GM21825 (cell line): ENCODE measurements around the gene LILRA1.
"Not testable (repeated sequence)": the region's sequence is repeated elsewhere in the genome, so short reads cannot be mapped to it uniquely, and the experiment has no call there.

ENCODE experiments used
- ATAC-seq: cut with Tn5 transposase; IDR thresholded peaks from one replicate; pipeline ENCODE4 v1.9.1; 2021; ENCODE audit warnings: mild to moderate bottlenecking, moderate library complexity; ENCODE audit not compliant: unreplicated experiment

The LILRA1 gene

DNA sequence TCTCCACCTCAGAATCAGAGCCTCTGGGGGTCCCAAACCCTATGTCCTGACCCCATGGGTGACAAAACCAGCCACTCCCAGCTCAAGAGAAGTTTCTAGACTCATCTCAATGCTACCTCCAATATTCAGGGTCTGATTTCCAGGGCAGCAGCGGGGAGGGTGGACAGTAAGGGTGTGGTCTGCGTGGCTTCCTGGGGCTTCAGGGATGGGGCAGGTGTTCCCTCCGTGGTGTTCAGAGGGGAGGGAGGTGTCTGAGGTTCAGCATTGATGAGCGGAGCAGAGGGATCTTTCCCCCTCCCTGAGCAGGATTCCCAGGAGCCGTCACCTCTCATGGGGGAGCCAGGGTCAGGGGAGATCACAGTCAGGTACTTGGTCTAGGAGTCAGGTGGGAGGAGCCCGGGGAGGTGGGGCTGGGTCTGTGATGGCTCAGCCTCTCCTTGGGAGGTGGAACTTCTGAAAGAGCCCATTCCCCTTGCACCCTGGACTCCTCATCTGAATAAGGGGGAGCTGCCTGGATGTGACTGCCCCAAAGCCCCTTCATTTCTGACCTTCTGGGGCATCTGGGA lies 16.9 kb upstream of the LILRA1 start:
- no peak for ATAC-seq

DNA sequence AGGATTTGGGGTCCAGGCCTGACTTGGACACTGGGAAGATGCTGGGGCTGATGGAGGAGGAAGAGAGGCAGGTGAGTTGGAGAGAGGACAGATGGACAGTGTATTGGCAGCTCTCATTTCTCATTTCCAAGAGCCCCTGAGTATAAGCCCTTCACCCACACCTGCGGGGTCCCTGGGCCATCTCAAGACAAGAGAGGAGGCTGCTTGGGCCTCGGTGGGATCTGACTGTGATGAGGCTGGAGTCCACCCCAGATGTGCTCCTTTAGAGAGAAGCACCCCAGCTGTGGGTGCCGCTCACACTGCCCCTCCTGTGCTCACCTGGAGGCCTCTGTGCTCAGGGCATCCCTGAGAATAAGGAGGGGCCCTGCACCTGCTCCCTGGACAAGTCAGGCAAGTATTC lies 16.1 kb upstream of the LILRA1 start:
- no peak for ATAC-seq

DNA sequence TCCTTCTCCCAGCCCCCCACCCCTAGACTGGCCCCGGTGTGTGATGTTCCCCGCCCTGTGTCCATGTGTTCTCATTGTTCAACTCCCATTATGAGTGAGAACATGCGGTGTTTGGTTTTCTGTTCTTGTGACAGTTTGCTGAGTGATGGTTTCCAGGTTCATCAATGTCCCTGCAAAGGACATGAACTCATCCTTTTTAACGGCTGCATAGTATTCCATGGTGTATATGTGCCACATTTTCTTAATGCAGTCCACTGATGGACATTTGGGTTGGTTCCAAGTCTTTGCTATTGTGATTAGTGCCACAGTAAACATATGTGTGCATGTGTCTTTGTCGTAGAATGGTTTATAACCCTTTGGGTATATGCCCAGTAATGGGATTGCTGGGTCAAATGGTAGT lies 15.2 kb upstream of the LILRA1 start:
- not testable (repeated sequence) for ATAC-seq

DNA sequence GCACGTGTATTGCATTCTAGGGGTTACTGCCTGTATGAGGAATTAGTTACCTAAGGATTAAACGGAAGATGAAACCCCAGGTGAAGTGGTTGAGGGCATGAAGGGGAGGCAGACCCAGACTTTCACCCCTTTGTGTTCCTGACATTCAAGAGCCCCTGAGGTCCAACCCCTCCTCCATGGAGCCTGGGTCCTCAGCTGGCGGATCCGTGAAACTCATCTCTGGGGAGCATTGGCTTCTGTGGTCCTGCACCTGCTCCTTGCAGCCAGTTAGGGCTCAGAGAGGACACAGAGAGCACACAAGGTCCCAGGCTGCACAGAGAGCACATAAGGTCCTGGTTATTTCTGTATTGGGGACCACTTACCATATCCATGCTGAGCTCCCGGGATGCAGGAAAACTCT lies 7.0 kb upstream of the LILRA1 start:
- no peak for ATAC-seq

DNA sequence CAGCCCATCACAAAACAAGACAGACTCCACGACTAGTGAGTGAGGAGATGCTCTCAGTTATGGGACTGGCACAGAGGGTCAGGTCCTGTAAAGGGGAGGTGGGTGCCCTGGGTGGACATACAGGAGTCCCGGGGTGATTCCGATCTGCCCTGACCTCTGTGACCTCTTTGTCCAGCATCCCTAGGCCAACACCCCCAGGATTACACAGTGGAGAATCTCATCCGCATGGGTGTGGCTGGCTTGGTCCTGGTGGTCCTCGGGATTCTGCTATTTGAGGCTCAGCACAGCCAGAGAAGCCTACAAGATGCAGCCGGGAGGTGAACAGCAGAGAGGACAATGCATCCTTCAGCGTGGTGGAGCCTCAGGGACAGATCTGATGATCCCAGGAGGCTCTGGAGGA lies 6.4 kb upstream of the LILRA1 start:
- ATAC-seq, result no peak

DNA sequence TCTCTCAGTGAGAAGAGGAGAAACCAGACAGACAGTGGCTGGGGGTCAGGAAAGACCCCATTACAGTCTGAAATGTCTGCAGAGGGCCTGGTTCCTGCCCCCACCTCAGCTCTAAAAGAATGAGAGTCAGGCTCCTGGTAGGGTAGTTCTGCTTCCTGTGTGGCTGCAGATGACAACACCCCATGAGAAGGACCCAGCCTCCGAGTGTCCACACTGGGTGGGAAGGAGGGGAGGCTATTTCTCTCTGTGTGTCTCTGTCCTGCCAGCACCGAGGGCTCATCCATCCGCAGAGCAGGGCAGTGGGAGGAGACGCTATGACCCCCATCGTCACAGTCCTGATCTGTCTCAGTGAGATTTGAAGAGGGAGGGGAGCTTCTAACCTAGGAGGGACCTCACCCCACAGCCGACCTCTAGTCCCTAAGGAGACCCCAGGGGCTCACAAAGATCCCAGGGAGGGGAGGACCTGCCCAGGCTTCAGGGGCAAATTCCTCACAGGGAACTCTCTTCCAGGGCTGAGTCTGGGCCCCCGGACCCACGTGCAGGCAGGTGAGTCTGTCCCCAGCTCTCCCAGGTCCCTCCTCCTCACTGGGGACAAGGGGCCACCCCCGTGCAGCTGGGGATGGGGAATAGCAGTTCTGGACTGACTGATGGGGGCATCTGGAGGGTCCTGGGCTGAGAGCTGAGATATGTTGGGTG lies 647 bp downstream of the LILRA1 start:
- ATAC-seq, result not testable (repeated sequence)

DNA sequence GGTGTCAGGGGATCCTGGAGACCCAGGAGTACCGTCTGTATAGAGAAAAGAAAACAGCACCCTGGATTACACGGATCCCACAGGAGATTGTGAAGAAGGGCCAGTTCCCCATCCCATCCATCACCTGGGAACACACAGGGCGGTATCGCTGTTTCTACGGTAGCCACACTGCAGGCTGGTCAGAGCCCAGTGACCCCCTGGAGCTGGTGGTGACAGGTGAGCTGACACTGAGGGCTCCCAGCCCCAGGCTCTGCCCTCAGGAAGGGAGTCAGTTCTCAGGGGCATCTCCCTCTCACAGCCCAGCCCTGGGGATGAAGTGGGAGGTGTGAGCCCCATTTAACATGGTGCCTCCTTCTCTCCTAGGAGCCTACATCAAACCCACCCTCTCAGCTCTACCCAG lies 1.3 kb downstream of the LILRA1 start:
- no peak for ATAC-seq

DNA sequence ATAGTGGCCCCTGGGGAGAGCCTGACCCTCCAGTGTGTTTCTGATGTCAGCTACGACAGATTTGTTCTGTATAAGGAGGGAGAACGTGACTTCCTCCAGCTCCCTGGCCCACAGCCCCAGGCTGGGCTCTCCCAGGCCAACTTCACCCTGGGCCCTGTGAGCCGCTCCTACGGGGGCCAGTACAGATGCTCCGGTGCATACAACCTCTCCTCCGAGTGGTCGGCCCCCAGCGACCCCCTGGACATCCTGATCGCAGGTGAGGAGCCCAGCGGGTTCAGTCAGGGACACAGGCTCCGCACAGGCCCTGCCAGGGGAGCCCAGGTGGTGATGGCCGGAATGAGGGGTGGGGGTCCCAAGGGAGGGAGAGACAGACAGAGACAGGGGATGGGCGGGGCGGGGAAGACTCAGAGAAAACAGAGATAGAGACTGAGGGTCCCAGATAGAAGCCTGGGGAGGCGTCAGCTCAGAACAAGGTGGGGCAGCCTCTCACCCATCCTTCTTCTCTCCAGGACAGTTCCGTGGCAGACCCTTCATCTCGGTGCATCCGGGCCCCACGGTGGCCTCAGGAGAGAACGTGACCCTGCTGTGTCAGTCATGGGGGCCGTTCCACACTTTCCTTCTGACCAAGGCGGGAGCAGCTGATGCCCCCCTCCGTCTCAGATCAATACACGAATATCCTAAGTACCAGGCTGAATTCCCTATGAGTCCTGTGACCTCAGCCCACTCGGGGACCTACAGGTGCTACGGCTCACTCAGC lies 2.4 kb downstream of the LILRA1 start:
- not testable (repeated sequence) for ATAC-seq

DNA sequence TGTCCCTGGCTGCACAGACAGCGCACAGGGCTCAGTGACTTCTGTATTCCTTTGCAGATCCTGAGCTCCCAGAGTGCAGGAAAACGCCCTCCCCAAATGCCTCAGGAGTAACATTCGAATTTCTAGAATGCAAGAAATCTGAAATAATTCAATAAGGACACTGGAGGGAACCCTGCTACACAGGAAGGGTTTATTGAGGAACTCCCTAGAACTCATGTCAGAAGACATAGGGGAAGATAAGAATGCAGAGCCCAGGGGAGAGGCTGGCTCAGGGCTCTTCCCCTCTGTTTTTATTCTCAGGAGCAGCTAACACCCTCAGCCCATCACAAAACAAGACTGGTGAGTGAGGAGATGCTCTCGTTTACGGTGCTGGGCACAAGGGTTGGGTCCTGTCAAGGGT lies 6.8 kb downstream of the LILRA1 start:
- no peak for ATAC-seq

DNA sequence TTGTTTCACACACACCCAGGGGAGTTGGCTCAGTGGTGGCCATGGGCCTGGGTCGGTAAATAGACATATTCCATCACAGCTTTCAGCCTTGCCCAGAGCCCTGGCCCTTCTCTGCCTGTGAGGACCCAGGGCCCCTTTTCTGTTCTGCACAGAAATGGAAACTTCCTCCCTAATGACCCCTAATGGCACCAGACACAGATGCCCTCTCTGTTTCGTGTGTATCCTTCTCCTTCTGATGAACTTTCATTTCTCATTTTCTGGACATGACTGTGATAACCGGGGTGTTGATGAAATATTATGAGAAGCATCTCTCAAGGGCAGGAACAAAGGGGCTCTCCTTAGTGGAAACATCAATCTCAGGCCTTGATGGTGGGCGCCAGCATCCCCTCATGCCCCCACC lies 12.8 kb downstream of the LILRA1 start:
- no peak for ATAC-seq

DNA sequence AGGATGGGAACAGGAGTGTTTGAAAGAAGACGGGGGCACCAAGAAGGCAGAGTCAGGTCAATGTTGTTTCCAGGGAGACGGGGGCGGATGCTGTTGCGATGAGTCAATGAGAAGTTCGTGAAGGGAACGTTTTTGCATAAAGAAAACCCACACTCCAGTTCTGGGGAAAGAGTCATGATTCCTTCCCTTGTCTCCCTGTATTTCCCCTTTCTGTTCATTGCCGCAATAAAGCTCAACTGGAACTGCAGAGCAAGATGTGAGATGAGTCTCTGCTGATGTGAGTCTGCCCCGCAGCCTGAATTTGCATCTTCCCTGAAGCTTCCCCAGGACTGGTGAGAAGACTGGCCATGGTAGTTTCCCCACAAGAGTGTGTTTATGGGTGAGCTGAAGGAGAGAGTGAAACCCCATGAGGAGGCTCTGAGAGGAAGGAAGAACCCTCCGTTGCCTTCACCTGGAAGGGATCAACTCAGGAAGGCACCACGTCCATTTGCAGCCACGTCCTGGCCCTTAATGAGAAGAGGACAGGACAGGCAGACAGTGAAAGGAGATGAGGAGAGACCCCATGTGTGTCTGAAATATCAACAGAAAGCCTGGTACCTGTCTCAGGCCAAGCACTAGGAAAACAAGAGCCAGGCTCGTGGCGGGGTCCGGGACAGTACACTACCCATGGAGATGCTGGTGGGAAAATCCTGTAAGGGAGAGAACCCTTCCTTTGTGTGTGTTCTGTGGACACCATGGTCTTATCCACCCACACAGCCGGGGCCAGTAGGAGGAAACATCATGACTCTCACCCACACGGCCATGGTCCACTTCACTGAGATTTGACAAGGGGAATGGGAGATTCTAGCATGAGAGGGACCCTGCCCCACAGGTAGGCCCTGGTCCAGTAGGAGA lies 13.7 kb downstream of the LILRA1 start:
- ATAC-seq, result peak; percentile 70

DNA sequence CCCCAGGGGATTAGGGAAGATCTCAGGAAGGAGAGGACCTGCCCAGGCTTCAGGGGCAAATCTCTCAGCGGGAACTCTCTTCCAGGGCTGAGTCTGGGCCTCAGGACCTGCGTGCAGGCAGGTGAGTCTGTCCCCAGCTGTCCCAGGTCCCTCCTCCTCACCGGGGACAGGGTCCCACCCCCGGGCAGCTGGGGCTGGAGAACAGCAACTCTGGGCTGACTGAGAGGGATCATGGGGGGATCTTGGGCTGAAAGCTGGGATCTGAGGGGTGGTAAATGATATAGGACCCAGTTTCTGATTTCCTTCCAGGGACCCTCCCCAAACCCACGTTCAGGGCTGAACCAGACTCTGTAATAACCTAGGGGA lies 14.3 kb downstream of the LILRA1 start:
- no peak for ATAC-seq

DNA sequence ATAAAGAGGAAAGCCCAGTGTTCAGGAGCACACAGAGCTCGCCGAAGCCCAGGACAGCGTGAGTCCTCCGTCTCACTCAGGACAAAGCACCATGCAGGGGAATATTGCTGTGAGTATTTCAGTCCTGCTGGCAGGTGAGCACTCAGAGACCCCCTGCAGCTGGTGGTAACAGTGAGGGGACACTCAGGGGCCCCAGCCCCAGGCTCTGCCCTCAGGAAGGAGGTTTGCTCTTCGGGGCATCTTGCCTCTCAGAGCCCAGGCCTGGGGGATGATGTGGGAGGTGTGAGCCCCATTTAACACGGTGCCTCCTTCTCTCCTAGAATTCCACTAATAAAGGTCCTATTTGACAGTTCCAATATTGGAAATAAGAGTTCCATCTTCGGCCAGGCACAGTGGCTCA lies 14.8 kb downstream of the LILRA1 start:
- no peak for ATAC-seq

DNA sequence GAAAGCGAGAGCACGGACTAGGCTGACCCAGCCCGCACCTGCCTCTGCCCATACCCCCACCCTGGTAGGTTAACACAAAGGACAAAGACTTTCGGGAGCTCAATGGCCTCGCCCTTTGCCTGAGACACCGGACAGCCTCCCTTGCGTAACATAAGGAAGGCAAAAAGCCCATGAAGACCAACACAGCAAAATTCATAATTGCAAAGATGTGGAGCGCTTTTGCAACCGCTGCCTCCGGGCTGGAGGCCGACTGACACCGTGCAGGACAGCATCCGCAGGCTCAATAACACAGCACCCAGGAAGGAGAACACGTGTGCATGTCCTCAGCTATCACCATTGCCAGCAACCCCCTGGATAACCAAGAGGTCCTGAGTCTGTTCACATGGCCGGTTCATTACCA lies 15.4 kb downstream of the LILRA1 start:
- no peak for ATAC-seq

DNA sequence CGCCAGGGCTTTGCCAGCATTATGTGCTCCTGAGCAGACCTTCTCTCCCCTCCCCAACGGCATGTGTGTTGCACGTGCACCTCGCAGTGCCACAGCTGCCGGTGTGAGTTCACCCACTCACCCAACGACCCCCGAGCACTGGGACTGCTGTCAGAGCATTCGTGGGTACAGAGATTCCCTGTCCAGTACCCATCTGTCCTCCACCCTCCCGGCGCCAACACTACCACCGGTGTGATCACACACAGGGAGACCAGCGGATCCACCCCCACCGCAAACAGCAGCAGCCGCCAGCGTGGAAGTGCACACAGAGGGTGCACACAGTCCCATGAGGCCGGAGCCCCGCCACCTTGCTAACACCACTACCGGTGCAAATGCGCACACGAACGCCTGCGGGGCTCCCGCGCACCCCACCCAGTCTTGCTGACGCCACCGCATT lies 15.9 kb downstream of the LILRA1 start:
- ATAC-seq, result no peak

DNA sequence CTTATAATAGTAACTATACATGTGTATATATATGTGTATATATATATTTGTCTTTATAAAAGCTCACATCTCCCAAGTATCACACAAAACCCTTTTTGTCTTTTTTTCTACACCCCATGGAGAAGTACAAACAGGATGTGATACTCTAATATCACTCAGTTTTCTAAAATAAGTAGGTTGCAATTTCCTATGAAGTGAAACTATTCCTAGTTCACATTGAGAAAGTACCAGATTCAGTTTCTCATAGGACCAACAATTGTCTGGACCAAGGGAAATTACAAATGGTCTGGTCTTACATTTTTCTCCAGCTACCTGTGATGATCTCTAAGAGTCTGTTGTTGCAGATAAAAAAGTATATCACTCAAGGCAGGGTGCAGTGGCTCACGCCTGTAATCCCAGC lies 19.0 kb downstream of the LILRA1 start:
- no peak for ATAC-seq

DNA sequence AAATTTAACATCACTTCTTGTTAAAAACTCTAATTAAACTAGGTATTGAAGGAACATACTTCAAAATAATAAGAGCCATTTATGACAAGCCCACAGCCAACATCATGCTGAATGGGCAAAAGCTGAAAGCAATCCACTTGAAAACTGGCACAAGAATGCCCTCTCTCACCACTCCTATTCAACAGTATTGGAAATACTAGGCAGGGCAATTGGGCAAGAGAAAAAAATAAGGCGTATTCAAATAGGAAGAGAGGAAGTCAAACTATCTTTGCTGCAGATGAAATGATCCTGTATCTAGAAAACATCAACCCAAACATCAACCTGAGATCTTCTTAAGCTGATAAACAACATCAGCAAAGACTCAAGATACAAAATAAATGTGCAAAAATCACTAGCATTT lies 21.3 kb downstream of the LILRA1 start:
- ATAC-seq, result no peak

DNA sequence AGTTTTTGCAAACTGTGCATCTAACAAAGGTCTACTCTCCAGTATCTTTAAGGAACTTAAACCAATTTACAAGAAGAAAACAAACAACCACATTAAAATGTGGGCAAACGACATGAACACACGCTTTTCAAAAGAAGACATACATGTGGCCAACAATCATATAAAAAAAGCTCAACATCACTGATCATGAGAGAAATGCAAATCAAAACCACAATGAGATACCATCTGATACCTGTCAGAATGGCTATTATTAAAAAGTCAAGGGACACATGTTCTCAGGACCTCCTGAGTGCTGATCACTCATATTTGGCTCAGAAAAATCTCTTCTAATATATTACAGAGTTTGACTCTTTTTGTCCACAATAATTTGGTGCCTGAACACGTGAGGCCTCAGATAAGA lies 22.6 kb downstream of the LILRA1 start:
- peak; percentile 17 for ATAC-seq

DNA sequence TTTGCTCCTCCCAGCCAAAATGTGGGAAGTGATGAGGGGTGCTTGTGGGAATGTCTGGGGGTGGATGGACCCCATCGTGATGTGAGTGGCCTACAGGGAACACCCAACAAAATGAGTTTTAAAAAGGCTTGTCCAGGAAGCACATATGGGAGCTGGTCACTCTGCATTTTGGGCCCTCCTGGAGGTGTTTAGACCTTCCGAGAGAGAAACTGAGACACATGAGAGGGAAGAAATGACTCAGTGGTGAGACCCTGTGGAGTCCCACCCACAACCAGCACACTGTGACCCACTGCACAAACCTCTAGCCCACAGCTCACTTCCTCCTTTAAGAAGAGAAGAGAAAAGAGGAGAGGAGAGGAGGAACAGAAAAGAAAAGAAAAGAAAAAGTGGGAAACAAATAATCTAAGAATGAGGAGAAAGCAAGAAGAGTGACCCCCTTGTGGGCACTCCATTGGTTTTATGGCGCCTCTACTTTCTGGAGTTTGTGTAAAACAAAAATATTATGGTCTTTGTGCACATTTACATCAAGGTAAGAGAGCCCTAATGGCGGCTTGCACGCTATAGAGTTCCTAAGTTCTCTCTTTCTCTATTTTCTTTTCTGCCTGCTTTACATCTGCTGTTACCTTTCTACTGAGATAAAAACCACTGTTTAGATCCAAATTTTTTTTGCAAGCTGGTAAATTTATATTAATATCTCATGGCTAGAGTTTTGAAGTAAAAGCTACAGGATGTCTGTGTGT lies 23.6 kb downstream of the LILRA1 start:
- peak; percentile 78 for ATAC-seq

DNA sequence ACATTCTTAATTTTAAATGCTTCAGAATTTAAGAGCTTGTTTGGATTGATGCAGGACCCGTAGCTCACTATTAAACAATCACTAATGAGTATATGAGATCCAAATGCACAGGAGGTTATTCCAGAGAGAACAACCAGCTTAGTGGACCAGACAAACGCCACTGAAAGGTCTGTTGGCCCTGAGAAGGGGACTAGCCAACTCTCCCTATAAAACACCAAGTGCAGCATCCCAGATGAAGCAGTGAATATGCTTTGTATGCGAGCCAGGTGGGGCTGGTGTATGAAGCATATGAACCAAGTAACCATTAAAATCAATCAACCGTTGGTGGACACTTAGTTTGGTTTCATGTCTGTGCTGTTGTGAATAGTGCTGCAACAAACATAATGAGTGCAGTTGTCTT lies 27.0 kb downstream of the LILRA1 start:
- no peak for ATAC-seq

DNA sequence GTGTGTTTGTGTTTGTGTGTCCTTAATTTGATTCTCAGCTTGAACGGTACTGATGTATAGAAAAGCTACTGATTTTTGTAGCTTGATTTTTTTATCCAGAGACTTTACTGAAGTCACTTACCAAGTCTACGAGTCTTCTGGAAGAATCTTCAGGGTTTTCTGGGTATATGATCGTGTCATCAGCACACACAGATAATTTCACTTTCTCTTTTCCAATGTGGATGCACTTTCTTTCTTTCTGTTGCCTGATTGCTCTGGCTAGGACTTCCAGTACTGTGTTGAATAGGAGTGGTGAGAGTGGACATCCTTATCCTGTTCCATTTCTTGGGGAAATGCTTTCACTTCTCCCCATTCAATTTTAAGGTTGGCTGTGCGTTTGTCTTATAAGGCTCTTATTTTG lies 29.0 kb downstream of the LILRA1 start:
- no peak for ATAC-seq
